PC-3 (cell line): ENCODE results near the gene NGDN. TPM values are rescaled to one million over a fixed set of nuclear protein-coding genes. Genes with fewer than 3 reads are reported as not detected.
A peak's percentile ranks its signal among the peaks of the same experiment; 100 is the strongest.
"Not testable (repeated sequence)": the region's sequence is repeated elsewhere in the genome, so short reads cannot be mapped to it uniquely, and the experiment has no call there.

ENCODE experiments used
- ATAC-seq: fragments of 200-7000 bp; cut with Tn5 transposase; 2 replicates; pipeline ENCODE4 v1.9.1; 2020; ENCODE audit warnings: mild to moderate bottlenecking, moderate library complexity
- BruUV-seq: library from RNA; stranded (reverse); fragments of 400-500 nt; replicated peaks from 2 replicates; lab custom pipeline; 2021; lab: Mats Ljungman, UMichigan
- CTCF ChIA-PET: fragments of 300-600 bp; sonication (Branson Sonifier 250); formaldehyde crosslinking; loops from one replicate; lab custom pipeline; 2022; ENCODE audit warnings: antibody characterized with exemption; lab: Charles Lee
- POLR2A ChIA-PET: fragments of 300-600 bp; sonication (Branson Sonifier 250); formaldehyde crosslinking; loops from one replicate; lab custom pipeline; 2022; ENCODE audit warnings: antibody characterized with exemption; ENCODE audit not compliant: unreplicated experiment; lab: Charles Lee
- DNase-seq: peaks from one replicate; pipeline ENCODE4 v3.0.0-alpha.2; 2015
- H2AFZ ChIP-seq: fragments of 300-600 bp; sonication (generic); 2 replicates; pipeline ENCODE4 v1.6.0; 2016; ENCODE audit warnings: antibody characterized with exemption, low read length
- H3F3A ChIP-seq: fragments of 300-600 bp; sonication (generic); one replicate; pipeline ENCODE4 v1.6.0; 2017; ENCODE audit warnings: antibody characterized with exemption, low read length, control low read depth, mild to moderate bottlenecking; ENCODE audit not compliant: unreplicated experiment
- H3K27ac ChIP-seq: fragments of 300-600 bp; sonication (generic); 2 replicates; pipeline ENCODE4 v1.5.1; 2016; ENCODE audit warnings: mild to moderate bottlenecking, low read length
- H3K27me3 ChIP-seq: fragments of 300-600 bp; sonication (generic); 2 replicates; pipeline ENCODE4 v1.6.1; 2016; ENCODE audit warnings: low read length, mixed read lengths
- H3K36me3 ChIP-seq: fragments of 300-600 bp; sonication (generic); 2 replicates; pipeline ENCODE4 v1.6.1; 2016; ENCODE audit warnings: low read depth, mixed run types, low read length, mixed read lengths
- H3K4me1 ChIP-seq: fragments of 300-600 bp; sonication (generic); 2 replicates; pipeline ENCODE4 v1.5.1; 2016; ENCODE audit warnings: low read length; ENCODE audit not compliant: insufficient read depth
- H3K4me2 ChIP-seq: fragments of 300-600 bp; sonication (generic); 2 replicates; pipeline ENCODE4 v1.6.0; 2016; ENCODE audit warnings: low read length
- H3K4me3 ChIP-seq: fragments of 300-600 bp; sonication (generic); 2 replicates; pipeline ENCODE4 v1.5.1; 2016; ENCODE audit warnings: mild to moderate bottlenecking, low read length, mixed read lengths
- H3K79me2 ChIP-seq: fragments of 300-600 bp; sonication (generic); 2 replicates; pipeline ENCODE4 v1.6.1; 2017; ENCODE audit warnings: low read length, mixed read lengths
- H3K9ac ChIP-seq: fragments of 300-600 bp; sonication (generic); 2 replicates; pipeline ENCODE4 v1.6.0; 2016; ENCODE audit warnings: mild to moderate bottlenecking, low read length
- H3K9me2 ChIP-seq: fragments of 300-600 bp; sonication (generic); replicated peaks from 2 replicates; pipeline ENCODE4 v1.6.1; 2016; ENCODE audit warnings: mixed run types, low read length, mixed read lengths
- H3K9me3 ChIP-seq: fragments of 300-600 bp; sonication (generic); 2 replicates; pipeline ENCODE4 v1.6.1; 2016; ENCODE audit warnings: low read length, mixed read lengths
- H4K20me1 ChIP-seq: fragments of 300-600 bp; sonication (generic); 2 replicates; pipeline ENCODE4 v1.6.1; 2016; ENCODE audit warnings: low read length, mixed read lengths
- CTCF ChIP-seq: fragments of 300-600 bp; sonication (generic); conservative IDR thresholded peaks from 2 replicates; pipeline ENCODE4 v1.5.1; 2017; ENCODE audit warnings: antibody characterized with exemption, low read depth, mild to moderate bottlenecking, low read length
- EZH2 ChIP-seq: fragments of 300-600 bp; sonication (generic); IDR thresholded peaks from one replicate; pipeline ENCODE4 v1.6.1; 2017; ENCODE audit warnings: antibody characterized with exemption, mild to moderate bottlenecking, low read length; ENCODE audit not compliant: unreplicated experiment
- EZH2phosphoT487 ChIP-seq: fragments of 300-600 bp; sonication (generic); IDR thresholded peaks from 2 replicates; pipeline ENCODE4 v1.6.1; 2018; ENCODE audit warnings: mild to moderate bottlenecking, antibody characterized with exemption, low read length, borderline replicate concordance
- intact Hi-C: fragments of 100-400 bp; cut with micrococcal nuclease; formaldehyde crosslinking; loops from 2 replicates; pipeline ENCODE4 v1.9.0; 2023
- total RNA-seq: library from RNA; depleted of rRNA; stranded (reverse); fragments of >200 nt; gene quantifications from 2 replicates; pipeline ENCODE4 v1.2.3, GENCODE V29; 2014

Gene NGDN
- total RNA-seq, 1 experiment from 2014 or later, result 57.6 TPM

GRCh38 chr14:23452237-23452636 is 17.3 kb upstream of the NGDN start:
- ChIA-PET POLR2A (interaction anchor here (0.6 kb wide), 1 partner anchor 187 kb away, joined by 7 read pairs; no protein-coding TSS in a partner anchor), CTCF (no interaction called here)
- no peaks in the 10 kb centered on the region for H3K36me3 ChIP-seq
- no peaks in the 10 kb centered on the region for H3F3A ChIP-seq
- no TSS peak for BruUV-seq
- intact Hi-C loops, result no loop called here
- H4K20me1 ChIP-seq, result no peaks in the 10 kb centered on the region
- no peak overlapping the region for H3K4me2 ChIP-seq
- DNase-seq (no peak), ATAC-seq (no peak)
- H3K9me2 ChIP-seq, result no peaks in the 10 kb centered on the region
- no peaks in the 10 kb centered on the region for H3K79me2 ChIP-seq
- no peak overlapping the region for H3K9ac ChIP-seq
- H3K4me3 ChIP-seq, result no peak overlapping the region
- H3K9me3 ChIP-seq, result no peaks in the 10 kb centered on the region
- H3K4me1 ChIP-seq, result no peaks in the 10 kb centered on the region
- no peak overlapping the region for H2AFZ ChIP-seq
- TF ChIP-seq CTCF (no peak), EZH2 (no peak), EZH2phosphoT487 (no peak)
- H3K27me3 ChIP-seq, result peaks cover 42% of the 10 kb centered on the region
- no peak overlapping the region for H3K27ac ChIP-seq

- Histone ChIP-seq H3K9ac (no peak overlapping the region), H3K36me3 (no peaks in the 10 kb centered on the region), H3K4me1 (peaks cover 7% of the 10 kb centered on the region; the same call in 1 of the 2 replicates), H3K4me3 (no peak overlapping the region), H2AFZ (no peak overlapping the region), H3K27me3 (peaks cover 34% of the 10 kb centered on the region), H4K20me1 (no peaks in the 10 kb centered on the region), H3K27ac (no peak overlapping the region), H3K4me2 (no peak overlapping the region), H3K9me3 (no peaks in the 10 kb centered on the region), H3F3A (no peaks in the 10 kb centered on the region), H3K79me2 (no peaks in the 10 kb centered on the region), H3K9me2 (no peaks in the 10 kb centered on the region)
- ATAC-seq (no peak), DNase-seq (no peak)
- intact Hi-C loops, result no loop called here
- POLR2A ChIA-PET, result no interaction called here
- CTCF ChIA-PET, result interaction anchor here (0.5 kb wide), 1 partner anchor 128 kb away, joined by 3 read pairs; no protein-coding TSS in a partner anchor
- BruUV-seq, result no TSS peak
- TF ChIP-seq EZH2phosphoT487 (no peak), EZH2 (no peak), CTCF (no peak)
These were observed 15.1 kb upstream of the NGDN start for GRCh38 chr14:23454445-23454856.

GRCh38 chr14:23456883-23457586 is 12.5 kb upstream of the NGDN start:
- intact Hi-C loops, result loop anchor here (5.0 kb wide), 1 partner anchor 130 kb away; no protein-coding TSS in a partner anchor
- not testable (repeated sequence) for H3K4me1 ChIP-seq

More at GRCh38 chr14:23456883-23457586, 12.5 kb upstream of the NGDN start:
- H3K4me3 ChIP-seq, H3K27ac ChIP-seq, H2AFZ ChIP-seq, H4K20me1 ChIP-seq, ATAC-seq, H3K9me3 ChIP-seq, H3F3A ChIP-seq, H3K9me2 ChIP-seq, POLR2A ChIA-PET, H3K9ac ChIP-seq, H3K79me2 ChIP-seq, BruUV-seq, CTCF ChIA-PET, H3K36me3 ChIP-seq, H3K4me2 ChIP-seq: not testable (repeated sequence)
- peaks cover 23% of the 10 kb centered on the region for H3K27me3 ChIP-seq
- peak; percentile 39 for DNase-seq
- TF ChIP-seq CTCF, result peak; percentile 49
